IMR-90 (cell line): ENCODE measurements around the gene MAPK10.

Source experiments
- BHLHE40 ChIP-seq: fragments of 150-350 bp; IDR thresholded peaks from 2 replicates; pipeline ENCODE4 v1.6.1; 2016; ENCODE audit warnings: mild to moderate bottlenecking, low read depth, low read length
- CEBPB ChIP-seq: IDR thresholded peaks from 2 replicates; pipeline ENCODE4 v1.6.1; 2012; ENCODE audit warnings: low read depth, low read length, improper control_type of control experiment
- CTCF ChIP-seq: conservative IDR thresholded peaks from 2 replicates; pipeline ENCODE4 v1.5.1; 2012; ENCODE audit warnings: mild to moderate bottlenecking, low read depth, low read length, improper control_type of control experiment
- ELK1 ChIP-seq: fragments of 150-350 bp; IDR thresholded peaks from 2 replicates; pipeline ENCODE4 v1.6.1; 2016; ENCODE audit warnings: low read depth, mild to moderate bottlenecking, low read length, moderate library complexity, borderline replicate concordance
- FOS ChIP-seq: fragments of 150-350 bp; IDR thresholded peaks from 2 replicates; pipeline ENCODE4 v1.6.1; 2016; ENCODE audit warnings: low read depth, low read length
- MAFK ChIP-seq: IDR thresholded peaks from 2 replicates; pipeline ENCODE4 v1.6.1; 2012; ENCODE audit warnings: low read depth, low read length, improper control_type of control experiment
- MAZ ChIP-seq: IDR thresholded peaks from 2 replicates; pipeline ENCODE4 v1.6.1; 2012; ENCODE audit warnings: low read depth, mild to moderate bottlenecking, low read length, improper control_type of control experiment, moderate library complexity, borderline replicate concordance
- MXI1 ChIP-seq: IDR thresholded peaks from 2 replicates; pipeline ENCODE4 v1.6.1; 2012; ENCODE audit warnings: low read depth, mild to moderate bottlenecking, low read length, moderate library complexity, borderline replicate concordance
- POLR2A ChIP-seq: IDR thresholded peaks from 2 replicates; pipeline ENCODE4 v1.6.1; 2012; ENCODE audit warnings: mild to moderate bottlenecking, low read depth, low read length
- RAD21 ChIP-seq: IDR thresholded peaks from 2 replicates; pipeline ENCODE4 v1.6.1; 2012; ENCODE audit warnings: low read length, improper control_type of control experiment
- RCOR1 ChIP-seq: IDR thresholded peaks from 2 replicates; pipeline ENCODE4 v1.6.1; 2012; ENCODE audit warnings: mild to moderate bottlenecking, low read length, improper control_type of control experiment; ENCODE audit not compliant: insufficient replicate concordance
- RFX5 ChIP-seq: IDR thresholded peaks from 2 replicates; pipeline ENCODE4 v1.8.0; 2012; ENCODE audit warnings: low read depth, mild to moderate bottlenecking, low read length, moderate library complexity
- SMC3 ChIP-seq: fragments of 150-350 bp; IDR thresholded peaks from 2 replicates; pipeline ENCODE4 v1.6.1; 2016; ENCODE audit warnings: low read depth, mild to moderate bottlenecking, antibody characterized with exemption, low read length, moderate library complexity

GRCh38 chr4:86060341-86060740, 299.5 kb downstream of the MAPK10 start:
- TF ChIP-seq POLR2A, result no peak
- no peak for TF ChIP-seq CTCF
- no peak for TF ChIP-seq CEBPB
- TF ChIP-seq SMC3, result no peak
- TF ChIP-seq MAFK, result no peak
- no peak for TF ChIP-seq BHLHE40
- no peak for TF ChIP-seq ELK1
- no peak for TF ChIP-seq MAZ
- no peak for TF ChIP-seq RFX5
- TF ChIP-seq RCOR1, result no peak
- TF ChIP-seq FOS, result no peak
- TF ChIP-seq MXI1, result no peak
- no peak for TF ChIP-seq RAD21
